Endothelial cell of umbilical vein (primary cell): Measurements from ENCODE around the gene NAP1L1. TPM values are rescaled to one million over a fixed set of nuclear protein-coding genes. Genes with fewer than 3 reads are reported as not detected.

Source experiments
- BruUV-seq: library from RNA; stranded (reverse); fragments of 400-500 nt; replicated peaks from 2 replicates; lab custom pipeline; 2021; lab: Mats Ljungman, UMichigan
- CTCF ChIA-PET: fragments of 300-600, 350-600 bp; sonication (Branson Sonifier 250); formaldehyde crosslinking; loops from one replicate; lab custom pipeline; 2021; ENCODE audit warnings: antibody characterized with exemption, inconsistent platforms; lab: Charles Lee
- POLR2A ChIA-PET: fragments of 300-600, 350-600 bp; sonication (Branson Sonifier 250); formaldehyde crosslinking; loops from one replicate; lab custom pipeline; 2021; ENCODE audit warnings: antibody characterized with exemption, inconsistent platforms; lab: Charles Lee
- DNase-seq: peaks from one replicate; pipeline ENCODE4 v3.0.0-alpha.2; 2011; ENCODE audit warnings: low read depth, low spot score
- FAIRE-seq: peaks from 2 replicates; lab custom pipeline; 2011; peaks lifted over from hg19 to GRCh38; lab: Jason Lieb, UNC
- H2AFZ ChIP-seq: 2 replicates; pipeline ENCODE4 v1.6.0; 2012; ENCODE audit warnings: low read depth, low read length, control low read depth, inconsistent platforms
- H3K27ac ChIP-seq: 2 replicates; pipeline ENCODE4 v1.5.1; 2011; ENCODE audit warnings: low read depth, mild to moderate bottlenecking, control low read depth, low read length, moderate library complexity; ENCODE audit not compliant: insufficient read depth
- H3K27me3 ChIP-seq, 2 experiments: 2 replicates each; pipeline versions ENCODE4 v1.6.0 to v1.6.1; 2011; ENCODE audit warnings: low read length in 2 of 2, mixed read lengths in 1 of 2; ENCODE audit not compliant: control insufficient read depth in 2 of 2, insufficient read depth in 2 of 2
- H3K36me3 ChIP-seq, 2 experiments: 2 replicates in 1 of 2; 3 replicates in 1 of 2; pipeline ENCODE4 v1.5.1; 2011; ENCODE audit warnings: low read length in 2 of 2, mild to moderate bottlenecking in 1 of 2, moderate library complexity in 1 of 2; ENCODE audit not compliant: control insufficient read depth in 2 of 2, insufficient read depth in 2 of 2; ENCODE audit errors: extremely low read depth in 1 of 2
- H3K4me1 ChIP-seq: 3 replicates; pipeline ENCODE4 v1.5.1; 2011; ENCODE audit warnings: mild to moderate bottlenecking, low read length; ENCODE audit not compliant: control insufficient read depth, insufficient read depth; ENCODE audit errors: extremely low read depth
- H3K4me2 ChIP-seq: 2 replicates; pipeline ENCODE4 v1.6.1; 2011; ENCODE audit warnings: low read length, control low read depth, mixed read lengths; ENCODE audit not compliant: insufficient read depth
- H3K4me3 ChIP-seq, 3 experiments: fragments of 200-600 bp in 1 of 3; sonication (generic), shearing (Covaris generic) in 1 of 3; replicated peaks in 1 of 3; 2 replicates each; pipeline ENCODE4 v1.5.1; 2011 to 2016; ENCODE audit warnings: control low read depth in 3 of 3, low read length in 3 of 3, mild to moderate bottlenecking in 2 of 3, inconsistent platforms in 1 of 3, low read depth in 1 of 3, moderate library complexity in 1 of 3; ENCODE audit not compliant: insufficient read depth in 1 of 3
- H3K79me2 ChIP-seq: 2 replicates; pipeline ENCODE4 v1.6.0; 2012; ENCODE audit warnings: low read length, inconsistent platforms; ENCODE audit not compliant: control insufficient read depth, insufficient read depth
- H3K9ac ChIP-seq: replicated peaks from 2 replicates; pipeline ENCODE3; 2011; ENCODE audit warnings: low read length, control low read depth; ENCODE audit not compliant: insufficient read depth; ENCODE audit errors: extremely low read depth
- H3K9me1 ChIP-seq: replicated peaks from 3 replicates; pipeline ENCODE4 v1.6.0; 2011; ENCODE audit warnings: mild to moderate bottlenecking, low read length; ENCODE audit not compliant: control insufficient read depth, insufficient read depth; ENCODE audit errors: extremely low read depth
- H3K9me3 ChIP-seq: replicated peaks from 2 replicates; pipeline ENCODE4 v1.5.1; 2012; ENCODE audit warnings: low read length, inconsistent platforms; ENCODE audit not compliant: control insufficient read depth, insufficient read depth
- H4K20me1 ChIP-seq: replicated peaks from 2 replicates; pipeline ENCODE3; 2011; ENCODE audit warnings: mild to moderate bottlenecking, low read length; ENCODE audit not compliant: control insufficient read depth, insufficient read depth; ENCODE audit errors: extremely low read depth
- EZH2 ChIP-seq: IDR thresholded peaks from 2 replicates; pipeline ENCODE4 v1.6.1; 2012; ENCODE audit warnings: borderline replicate concordance, low read depth, mild to moderate bottlenecking, moderate library complexity, low read length, inconsistent platforms; ENCODE audit not compliant: severe bottlenecking
- GATA2 ChIP-seq: IDR thresholded peaks from 2 replicates; pipeline ENCODE4 v1.7.0; 2011; ENCODE audit warnings: low read depth, mild to moderate bottlenecking, moderate library complexity, mixed read lengths, low read length; ENCODE audit not compliant: insufficient read length, insufficient read depth
- JUN ChIP-seq: IDR thresholded peaks from 2 replicates; pipeline ENCODE4 v1.6.1; 2011; ENCODE audit warnings: borderline replicate concordance, low read depth; ENCODE audit not compliant: insufficient read length, insufficient read depth
- MAX ChIP-seq: IDR thresholded peaks from 2 replicates; pipeline ENCODE4 v1.6.1; 2011; ENCODE audit not compliant: insufficient read depth, insufficient read length
- MYC ChIP-seq: IDR thresholded peaks from one replicate; pipeline ENCODE4 v1.6.1; 2011; ENCODE audit warnings: mild to moderate bottlenecking, low read depth, low read length
- POLR2A ChIP-seq: IDR thresholded peaks from 2 replicates; pipeline ENCODE4 v1.6.1; 2012; ENCODE audit warnings: low read depth, mild to moderate bottlenecking, control low read depth, low read length
- POLR2AphosphoS5 ChIP-seq: IDR thresholded peaks from 2 replicates; pipeline ENCODE4 v1.6.1; 2012; ENCODE audit warnings: low read depth, mild to moderate bottlenecking, control low read depth, low read length, moderate library complexity; ENCODE audit not compliant: insufficient read depth
- dilution Hi-C: fragments of 300-500 bp; cut with MboI; formaldehyde crosslinking; loops from one replicate; pipeline ENCODE4 v1.15.0; 2019; ENCODE audit warnings: low sequenced_read_pairs; ENCODE audit not compliant: extremely low pct_ligation_motif_present
- intact Hi-C: fragments of 100-400 bp; cut with micrococcal nuclease; formaldehyde crosslinking; loops from one replicate; pipeline ENCODE4 v1.10.0; 2022
- polyA plus RNA-seq, 4 experiments: library from polyadenylated mRNA; depleted of rRNA in 3 of 4; stranded (reverse) in 3 of 4; unstranded in 1 of 4; fragments of >200 nt; gene quantifications; 2 replicates each; pipeline versions ENCODE4 v1.2.1 to v1.2.3, GENCODE V29; 2011 to 2012; ENCODE audit warnings: missing spikeins in 1 of 4
- total RNA-seq: library from RNA; stranded (reverse); gene quantifications from 2 replicates; pipeline ENCODE4 v1.2.3, GENCODE V29; 2021
- TF ChIP-seq, protein P1 (sequence below), 2 donors: IDR thresholded peaks; 1 replicate in 1 of 2; 2 replicates in 1 of 2; pipeline ENCODE4 v1.5.1; 2011; ENCODE audit warnings: low read length in 2 of 2, mild to moderate bottlenecking in 2 of 2, moderate library complexity in 2 of 2, control low read depth in 1 of 2, inconsistent platforms in 1 of 2, low read depth in 1 of 2; ENCODE audit not compliant: insufficient read depth in 1 of 2; ENCODE audit errors: extremely low read depth in 1 of 2

Gene NAP1L1
- total and polyA plus RNA-seq, 2 donors (not counting 3 experiments of a cell fraction or from before 2014, with no cell fraction given): 127 to 649 TPM

GRCh38 chr12:76042147-76042546 is 42.3 kb downstream of the NAP1L1 start:
- H3K79me2 ChIP-seq: no peaks in the 10 kb centered on the region
- H3K36me3 ChIP-seq: peaks cover 0 to 3% of the 10 kb centered on the region in 2 experiments
- H3K27me3 ChIP-seq: no peaks in the 10 kb centered on the region
- dilution Hi-C loops (loop anchor here (25.0 kb wide), 1 partner anchor 530 kb away; the partner anchor contains the start of gene KRR1), intact Hi-C loops (no loop called here)
- H3K9me1 ChIP-seq: no peaks in the 10 kb centered on the region
- DNase-seq (no peak), FAIRE-seq (no peak)
- CTCF ChIA-PET: interaction anchor here (1.1 kb wide), 1 partner anchor 304 kb away, joined by 3 read pairs; no protein-coding TSS in a partner anchor
- no peak overlapping the region for H3K27ac ChIP-seq
- no peaks in the 10 kb centered on the region for H4K20me1 ChIP-seq
- TF ChIP-seq MAX (no peak), GATA2 (no peak), POLR2A (no peak), JUN (no peak), POLR2AphosphoS5 (peak; percentile 4), MYC (no peak), EZH2 (no peak)
- TF ChIP-seq, protein P1, sequence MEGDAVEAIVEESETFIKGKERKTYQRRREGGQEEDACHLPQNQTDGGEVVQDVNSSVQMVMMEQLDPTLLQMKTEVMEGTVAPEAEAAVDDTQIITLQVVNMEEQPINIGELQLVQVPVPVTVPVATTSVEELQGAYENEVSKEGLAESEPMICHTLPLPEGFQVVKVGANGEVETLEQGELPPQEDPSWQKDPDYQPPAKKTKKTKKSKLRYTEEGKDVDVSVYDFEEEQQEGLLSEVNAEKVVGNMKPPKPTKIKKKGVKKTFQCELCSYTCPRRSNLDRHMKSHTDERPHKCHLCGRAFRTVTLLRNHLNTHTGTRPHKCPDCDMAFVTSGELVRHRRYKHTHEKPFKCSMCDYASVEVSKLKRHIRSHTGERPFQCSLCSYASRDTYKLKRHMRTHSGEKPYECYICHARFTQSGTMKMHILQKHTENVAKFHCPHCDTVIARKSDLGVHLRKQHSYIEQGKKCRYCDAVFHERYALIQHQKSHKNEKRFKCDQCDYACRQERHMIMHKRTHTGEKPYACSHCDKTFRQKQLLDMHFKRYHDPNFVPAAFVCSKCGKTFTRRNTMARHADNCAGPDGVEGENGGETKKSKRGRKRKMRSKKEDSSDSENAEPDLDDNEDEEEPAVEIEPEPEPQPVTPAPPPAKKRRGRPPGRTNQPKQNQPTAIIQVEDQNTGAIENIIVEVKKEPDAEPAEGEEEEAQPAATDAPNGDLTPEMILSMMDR (IDR thresholded peaks at IDR 0.05; ENCODE audit: extremely low read depth in 1 of 2, insufficient read depth in 1 of 2, low read depth in 1 of 2, low read length in 2 of 2): no peak
- H3K9me3 ChIP-seq: no peaks in the 10 kb centered on the region
- H3K4me2 ChIP-seq: no peak overlapping the region
- H3K4me3 ChIP-seq: no peak overlapping the region
- no TSS peak for BruUV-seq
- no peak overlapping the region for H2AFZ ChIP-seq
- no peak overlapping the region for H3K9ac ChIP-seq
- H3K4me1 ChIP-seq: peaks cover 21% of the 10 kb centered on the region
- POLR2A ChIA-PET: no interaction called here
